Uterus (tissue), 4 donors: Measurements from ENCODE around the gene AMOTL1. TPM values are rescaled to one million over a fixed set of nuclear protein-coding genes. Genes with fewer than 3 reads are reported as not detected.
"Not testable (repeated sequence)": the region's sequence is repeated elsewhere in the genome, so short reads cannot be mapped to it uniquely, and the experiment has no call there.

ENCODE experiments used
- DNase-seq, 2 donors: peaks; one replicate each; pipeline ENCODE4 v3.0.0-alpha.2; 2019 to 2020
- H3K27ac ChIP-seq, 2 donors: fragments of 200-600 bp; sonication (generic); 1 replicate in 1 of 2; 2 replicates in 1 of 2; pipeline ENCODE4 v1.5.1; 2016 to 2018
- H3K27me3 ChIP-seq, 2 donors: fragments of 200-600 bp; sonication (generic); one replicate each; pipeline ENCODE4 v1.5.1; 2018 to 2019; ENCODE audit warnings: control low read depth in 1 of 2
- H3K36me3 ChIP-seq, 2 donors: fragments of 200-600 bp; sonication (generic); one replicate each; pipeline ENCODE4 v1.5.1; 2019; ENCODE audit warnings: control low read depth in 1 of 2
- H3K4me1 ChIP-seq, 2 donors: fragments of 200-600 bp; sonication (generic); one replicate each; pipeline ENCODE4 v1.5.1; 2018 to 2019; ENCODE audit warnings: control low read depth in 1 of 2
- H3K4me3 ChIP-seq, 2 donors: fragments of 200-600 bp; sonication (generic); 1 replicate in 1 of 2; 2 replicates in 1 of 2; pipeline ENCODE4 v1.5.1; 2018 to 2019; ENCODE audit warnings: mild to moderate bottlenecking in 1 of 2
- H3K9me3 ChIP-seq, 2 donors: fragments of 200-600 bp; sonication (generic); one replicate each; pipeline ENCODE4 v1.5.1; 2019; ENCODE audit warnings: control low read depth in 1 of 2
- CTCF ChIP-seq, 4 experiments: fragments of 200-600 bp in 2 of 4; fragments of 450-650 bp in 2 of 4; sonication (generic) in 2 of 4; IDR thresholded peaks; one replicate each; pipeline ENCODE4 v1.5.1; 2016 to 2019; ENCODE audit warnings: antibody characterized with exemption in 4 of 4, mild to moderate bottlenecking in 2 of 4, moderate library complexity in 1 of 4
- POLR2A ChIP-seq, 2 donors: fragments of 450-650 bp; IDR thresholded peaks; one replicate each; pipeline ENCODE4 v1.6.1; 2016; ENCODE audit warnings: antibody characterized with exemption in 2 of 2, mild to moderate bottlenecking in 1 of 2, moderate library complexity in 1 of 2
- intact Hi-C: fragments of 100-400 bp; cut with DNase I; formaldehyde crosslinking; loops from one replicate; pipeline ENCODE4 v1.15.1; 2023; ENCODE audit warnings: low total_unique reads
- total RNA-seq, 4 donors: library from RNA; depleted of rRNA in 3 of 4; stranded (reverse); fragments of >200 nt in 3 of 4; gene quantifications; one replicate each; pipeline versions ENCODE4 v1.1.0 to v1.2.4, GENCODE V29; 2014 to 2023
- donor health status: DM: yes; HTN: yes; CAD: no.

The AMOTL1 gene
- total RNA-seq, 4 donors from 2014 or later: 20.6 to 107 (median 41.5) TPM

DNA sequence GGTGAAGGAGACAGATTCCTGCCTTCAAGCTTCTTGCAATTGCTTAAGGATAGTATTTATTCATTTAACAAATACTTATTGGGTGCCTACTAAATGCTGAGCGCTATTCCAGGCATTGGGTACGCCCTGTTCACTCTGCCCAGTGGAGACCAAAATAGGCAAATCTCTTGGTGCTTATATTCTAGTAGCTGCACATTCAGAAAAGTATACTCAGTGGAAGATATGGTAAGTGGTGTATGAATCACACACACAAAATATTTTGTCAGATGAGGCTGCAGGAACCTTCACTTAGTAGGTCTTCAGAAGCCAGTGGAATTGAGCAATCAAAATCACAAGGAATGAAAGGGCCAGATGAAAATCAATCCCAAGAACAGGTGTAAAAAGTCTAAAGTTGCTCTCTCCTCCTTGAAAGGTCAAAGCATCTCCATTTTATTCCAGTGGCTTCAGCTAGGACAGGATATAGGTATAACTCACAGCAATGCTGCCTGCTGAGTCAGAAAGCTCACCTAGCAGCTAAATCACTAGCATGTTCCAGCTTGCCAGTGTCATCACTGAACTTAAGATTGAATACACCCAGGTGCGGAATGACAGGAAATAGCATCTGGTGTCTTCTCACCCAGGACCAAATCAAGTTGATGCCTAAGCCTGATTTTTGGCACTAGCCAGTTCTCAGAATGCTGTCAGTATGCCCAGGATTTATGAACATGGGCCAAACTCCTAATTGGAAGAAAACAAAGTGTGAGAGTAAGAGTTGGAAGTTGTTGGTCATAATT, 83.9 kb downstream of the AMOTL1 start:
- no peaks in the 10 kb centered on the region for H3K9me3 ChIP-seq
- intact Hi-C loops: no loop called here
- H3K4me3 ChIP-seq: no peak overlapping the region
- no peak overlapping the region for H3K27ac ChIP-seq
- no peaks in the 10 kb centered on the region for H3K4me1 ChIP-seq
- H3K36me3 ChIP-seq: no peaks in the 10 kb centered on the region
- no peaks in the 10 kb centered on the region for H3K27me3 ChIP-seq
- DNase-seq: no peak
- TF ChIP-seq CTCF (IDR thresholded peaks at IDR 0.05) (no peak), POLR2A (IDR thresholded peaks at IDR 0.05) (no peak)

DNA sequence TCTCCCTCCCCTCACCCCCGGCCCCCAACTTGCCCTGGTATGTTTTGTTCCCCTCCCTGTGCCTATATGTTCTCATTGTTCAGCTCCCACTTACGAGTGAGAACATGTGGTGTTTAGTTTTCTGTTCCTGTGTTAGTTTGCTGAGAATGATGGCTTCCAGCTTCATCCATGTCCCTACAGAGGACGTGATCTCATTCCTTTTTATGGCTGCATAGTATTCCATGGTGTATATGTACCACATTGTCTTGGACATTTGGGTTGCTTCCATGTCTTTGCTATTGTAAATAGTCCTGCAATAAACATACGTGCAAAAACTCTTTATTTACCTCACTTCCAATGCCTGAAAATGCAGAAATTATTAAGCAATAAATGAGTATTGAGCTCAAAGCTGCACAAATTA, 85.1 kb downstream of the AMOTL1 start:
- intact Hi-C loops, H3K9me3 ChIP-seq, H3K4me3 ChIP-seq, DNase-seq, H3K4me1 ChIP-seq, H3K36me3 ChIP-seq, H3K27ac ChIP-seq, H3K27me3 ChIP-seq: not testable (repeated sequence)

DNA sequence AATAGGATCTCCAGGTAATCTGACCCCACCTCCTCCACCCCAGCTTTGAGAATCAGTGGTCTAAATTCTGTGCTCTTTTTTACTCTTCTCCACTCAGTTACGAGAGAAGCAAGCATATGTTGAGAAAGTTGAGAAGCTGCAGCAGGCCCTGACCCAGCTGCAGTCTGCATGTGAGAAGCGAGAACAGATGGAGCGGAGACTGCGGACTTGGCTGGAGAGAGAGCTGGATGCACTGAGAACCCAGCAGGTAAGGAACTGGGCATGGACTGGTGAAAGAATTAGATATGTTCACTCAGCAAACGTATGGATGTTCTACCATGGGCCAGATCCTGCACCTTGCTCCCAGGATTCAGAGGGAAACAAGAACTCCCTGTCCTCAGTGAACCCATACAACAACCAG, 85.7 kb downstream of the AMOTL1 start:
- no peaks in the 10 kb centered on the region for H3K27me3 ChIP-seq
- no peaks in the 10 kb centered on the region for H3K4me1 ChIP-seq
- H3K36me3 ChIP-seq: no peaks in the 10 kb centered on the region

GRCh38 chr11:94854770-94855633, 86.8 kb downstream of the AMOTL1 start:
- Histone ChIP-seq H3K4me3 (no peak overlapping the region), H3K36me3 (no peaks in the 10 kb centered on the region), H3K9me3 (no peaks in the 10 kb centered on the region), H3K27ac (no peak overlapping the region), H3K4me1 (no peaks in the 10 kb centered on the region), H3K27me3 (no peaks in the 10 kb centered on the region)
- no peak for TF ChIP-seq CTCF (IDR thresholded peaks at IDR 0.05)
- no peak for TF ChIP-seq POLR2A (IDR thresholded peaks at IDR 0.05)
- DNase-seq: no peak
- intact Hi-C loops: no loop called here

More for the DNA sequence above, 85.7 kb downstream of the AMOTL1 start:
- TF ChIP-seq POLR2A (IDR thresholded peaks at IDR 0.05): no peak
- no peak for TF ChIP-seq CTCF (IDR thresholded peaks at IDR 0.05)
- no peak overlapping the region for H3K4me3 ChIP-seq
- no peak overlapping the region for H3K27ac ChIP-seq
- no peak for DNase-seq
- H3K9me3 ChIP-seq: no peaks in the 10 kb centered on the region
- intact Hi-C loops: no loop called here

DNA sequence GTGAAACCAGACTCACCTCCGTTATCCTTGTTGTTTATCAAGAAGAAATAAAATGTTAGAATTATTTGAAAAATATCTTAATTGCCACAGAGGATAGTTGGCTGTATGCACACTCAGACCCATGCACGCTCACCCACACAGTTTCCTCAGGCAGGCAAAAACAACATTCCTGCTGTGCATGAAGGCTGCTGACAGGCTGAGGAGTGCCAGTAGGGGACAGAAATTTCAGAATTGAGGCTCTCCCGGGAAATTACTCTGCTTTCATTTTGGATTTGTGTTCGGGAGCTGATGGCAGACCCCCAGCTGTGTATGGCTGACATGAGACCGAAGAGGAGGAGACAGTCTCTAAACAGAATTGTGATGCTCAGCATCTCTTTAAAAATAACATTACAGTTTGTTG, 87.5 kb downstream of the AMOTL1 start:
- no peak overlapping the region for H3K27ac ChIP-seq
- no peaks in the 10 kb centered on the region for H3K4me1 ChIP-seq
- no peak overlapping the region for H3K4me3 ChIP-seq
- TF ChIP-seq CTCF (IDR thresholded peaks at IDR 0.05): no peak
- TF ChIP-seq POLR2A (IDR thresholded peaks at IDR 0.05): no peak
- H3K27me3 ChIP-seq: no peaks in the 10 kb centered on the region
- intact Hi-C loops: no loop called here
- no peaks in the 10 kb centered on the region for H3K9me3 ChIP-seq
- no peak for DNase-seq
- no peaks in the 10 kb centered on the region for H3K36me3 ChIP-seq
